ENCODE measurements around the gene CCR8. TPM values are rescaled to one million over a fixed set of nuclear protein-coding genes. Genes with fewer than 3 reads are reported as not detected.
"Not testable (repeated sequence)": the region's sequence is repeated elsewhere in the genome, so short reads cannot be mapped to it uniquely, and the experiment has no call there.

Gene CCR8
- total and polyA plus RNA-seq, 2 donors (not counting 1 experiment from before 2014, with no cell fraction given), result not detected

GRCh38 chr3:39353168-39353927 is 23.8 kb downstream of the CCR8 start:
- H3K4me1 ChIP-seq (ENCODE audit: control insufficient read depth in 2 of 2, insufficient read depth in 2 of 2, low read length in 2 of 2); H3K27me3 ChIP-seq (replicated peaks in 1 of 4; ENCODE audit: control extremely low read depth in 1 of 4, control insufficient read depth in 3 of 4, insufficient read depth in 4 of 4, low read length in 3 of 4); H3K9me3 ChIP-seq (ENCODE audit: control extremely low read depth in 1 of 3, control insufficient read depth in 2 of 3, insufficient read depth in 1 of 3, low read length in 2 of 3); intact Hi-C loops (cut with micrococcal nuclease); DNase-seq; H3K4me2 ChIP-seq (replicated peaks; ENCODE audit: low read depth, low read length, poor library complexity, severe bottlenecking); H3K27me3 Mint-ChIP-seq; H3K9ac ChIP-seq (ENCODE audit: low read length); ATAC-seq (ENCODE audit: low read depth); H3K9me3 Mint-ChIP-seq (ENCODE audit: insufficient read depth); H3K4me3 ChIP-seq (ENCODE audit: control extremely low read depth in 1 of 5, extremely low read depth in 1 of 5, insufficient read depth in 1 of 5, low read depth in 2 of 5, low read length in 4 of 5); H3K79me2 ChIP-seq (ENCODE audit: control insufficient read depth, insufficient read depth, low read length); H3K27ac ChIP-seq (ENCODE audit: low read length in 2 of 2); H4K20me1 ChIP-seq (ENCODE audit: control insufficient read depth, insufficient read depth, low read length, poor library complexity, severe bottlenecking); H3K4me3 Mint-ChIP-seq; CTCF ChIA-PET; H3K27ac Mint-ChIP-seq; H2AFZ ChIP-seq (ENCODE audit: insufficient read depth, low read depth, low read length, poor library complexity, severe bottlenecking); POLR2A ChIA-PET; H3K36me3 ChIP-seq (replicated peaks in 1 of 2; ENCODE audit: control extremely low read depth in 1 of 2, control insufficient read depth in 1 of 2, extremely low read depth in 1 of 2, insufficient read depth in 2 of 2, low read length in 1 of 2); H3K4me1 Mint-ChIP-seq: not testable (repeated sequence)
- no CpG with 5 or more reads among the region's 3 CpGs for WGBS (ENCODE audit: insufficient coverage)

GRCh38 chr3:39358333-39358732 is 28.8 kb downstream of the CCR8 start:
- Histone ChIP-seq H3K4me2 (replicated peaks; ENCODE audit: low read depth, low read length, poor library complexity, severe bottlenecking) (no peak overlapping the region), H4K20me1 (ENCODE audit: control insufficient read depth, insufficient read depth, low read length, poor library complexity, severe bottlenecking) (no peaks in the 10 kb centered on the region), H3K27me3 (replicated peaks in 1 of 4; ENCODE audit: control extremely low read depth in 1 of 4, control insufficient read depth in 3 of 4, insufficient read depth in 4 of 4, low read length in 3 of 4) (no peaks in the 10 kb centered on the region), H3K27ac (ENCODE audit: low read length in 2 of 2) (no peak overlapping the region), H2AFZ (ENCODE audit: insufficient read depth, low read depth, low read length, poor library complexity, severe bottlenecking) (no peak overlapping the region), H3K79me2 (ENCODE audit: control insufficient read depth, insufficient read depth, low read length) (no peaks in the 10 kb centered on the region), H3K36me3 (replicated peaks in 1 of 2; ENCODE audit: control extremely low read depth in 1 of 2, control insufficient read depth in 1 of 2, extremely low read depth in 1 of 2, insufficient read depth in 2 of 2, low read length in 1 of 2) (no peaks in the 10 kb centered on the region), H3K9ac (ENCODE audit: low read length) (no peak overlapping the region), H3K9me3 (ENCODE audit: control extremely low read depth in 1 of 3, control insufficient read depth in 2 of 3, insufficient read depth in 1 of 3, low read length in 2 of 3) (no peaks in the 10 kb centered on the region), H3K4me3 (ENCODE audit: control extremely low read depth in 1 of 5, extremely low read depth in 1 of 5, insufficient read depth in 1 of 5, low read depth in 2 of 5, low read length in 4 of 5) (no peak overlapping the region), H3K4me1 (ENCODE audit: control insufficient read depth in 2 of 2, insufficient read depth in 2 of 2, low read length in 2 of 2) (peaks cover 3 to 4% of the 10 kb centered on the region in 2 donors)
- Mint-ChIP-seq H3K27ac (no peak overlapping the region), H3K9me3 (ENCODE audit: insufficient read depth) (no peaks in the 10 kb centered on the region), H3K4me1 (peaks cover 6% of the 10 kb centered on the region), H3K27me3 (no peaks in the 10 kb centered on the region), H3K4me3 (no peak overlapping the region)
- ChIA-PET CTCF (no interaction called here), POLR2A (no interaction called here)
- no peak for TF ChIP-seq EZH2 (IDR thresholded peaks at IDR 0.05; ENCODE audit: borderline replicate concordance, insufficient read depth, low read depth, low read length, poor library complexity, severe bottlenecking)
- TF ChIP-seq, protein P1, sequence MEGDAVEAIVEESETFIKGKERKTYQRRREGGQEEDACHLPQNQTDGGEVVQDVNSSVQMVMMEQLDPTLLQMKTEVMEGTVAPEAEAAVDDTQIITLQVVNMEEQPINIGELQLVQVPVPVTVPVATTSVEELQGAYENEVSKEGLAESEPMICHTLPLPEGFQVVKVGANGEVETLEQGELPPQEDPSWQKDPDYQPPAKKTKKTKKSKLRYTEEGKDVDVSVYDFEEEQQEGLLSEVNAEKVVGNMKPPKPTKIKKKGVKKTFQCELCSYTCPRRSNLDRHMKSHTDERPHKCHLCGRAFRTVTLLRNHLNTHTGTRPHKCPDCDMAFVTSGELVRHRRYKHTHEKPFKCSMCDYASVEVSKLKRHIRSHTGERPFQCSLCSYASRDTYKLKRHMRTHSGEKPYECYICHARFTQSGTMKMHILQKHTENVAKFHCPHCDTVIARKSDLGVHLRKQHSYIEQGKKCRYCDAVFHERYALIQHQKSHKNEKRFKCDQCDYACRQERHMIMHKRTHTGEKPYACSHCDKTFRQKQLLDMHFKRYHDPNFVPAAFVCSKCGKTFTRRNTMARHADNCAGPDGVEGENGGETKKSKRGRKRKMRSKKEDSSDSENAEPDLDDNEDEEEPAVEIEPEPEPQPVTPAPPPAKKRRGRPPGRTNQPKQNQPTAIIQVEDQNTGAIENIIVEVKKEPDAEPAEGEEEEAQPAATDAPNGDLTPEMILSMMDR (IDR thresholded peaks at IDR 0.05), result no peak
- no peak for ATAC-seq (ENCODE audit: low read depth)
- WGBS (ENCODE audit: insufficient coverage), result 93% methylated on average over 2 of the region's 3 CpGs
- intact Hi-C loops (cut with micrococcal nuclease), result no loop called here
- DNase-seq, result no peak

Data from B cell (primary cell).